Uterus (tissue), 4 donors: ENCODE results near the gene HEXIM1. TPM values are rescaled to one million over a fixed set of nuclear protein-coding genes. Genes with fewer than 3 reads are reported as not detected.

Experiments used
- DNase-seq, 2 donors: peaks; one replicate each; pipeline ENCODE4 v3.0.0-alpha.2; 2019 to 2020
- H3K27ac ChIP-seq, 2 donors: fragments of 200-600 bp; sonication (generic); 1 replicate in 1 of 2; 2 replicates in 1 of 2; pipeline ENCODE4 v1.5.1; 2016 to 2018
- H3K27me3 ChIP-seq, 2 donors: fragments of 200-600 bp; sonication (generic); one replicate each; pipeline ENCODE4 v1.5.1; 2018 to 2019; ENCODE audit warnings: control low read depth in 1 of 2
- H3K36me3 ChIP-seq, 2 donors: fragments of 200-600 bp; sonication (generic); one replicate each; pipeline ENCODE4 v1.5.1; 2019; ENCODE audit warnings: control low read depth in 1 of 2
- H3K4me1 ChIP-seq, 2 donors: fragments of 200-600 bp; sonication (generic); one replicate each; pipeline ENCODE4 v1.5.1; 2018 to 2019; ENCODE audit warnings: control low read depth in 1 of 2
- H3K4me3 ChIP-seq, 2 donors: fragments of 200-600 bp; sonication (generic); 1 replicate in 1 of 2; 2 replicates in 1 of 2; pipeline ENCODE4 v1.5.1; 2018 to 2019; ENCODE audit warnings: mild to moderate bottlenecking in 1 of 2
- H3K9me3 ChIP-seq, 2 donors: fragments of 200-600 bp; sonication (generic); one replicate each; pipeline ENCODE4 v1.5.1; 2019; ENCODE audit warnings: control low read depth in 1 of 2
- POLR2A ChIP-seq, 2 donors: fragments of 450-650 bp; IDR thresholded peaks; one replicate each; pipeline ENCODE4 v1.6.1; 2016; ENCODE audit warnings: antibody characterized with exemption in 2 of 2, mild to moderate bottlenecking in 1 of 2, moderate library complexity in 1 of 2
- intact Hi-C: fragments of 100-400 bp; cut with DNase I; formaldehyde crosslinking; loops from one replicate; pipeline ENCODE4 v1.15.1; 2023; ENCODE audit warnings: low total_unique reads
- total RNA-seq, 4 donors: library from RNA; depleted of rRNA in 3 of 4; stranded (reverse); fragments of >200 nt in 3 of 4; gene quantifications; one replicate each; pipeline versions ENCODE4 v1.1.0 to v1.2.4, GENCODE V29; 2014 to 2023
- TF ChIP-seq, protein P1 (sequence below), 4 experiments: fragments of 200-600 bp in 2 of 4; fragments of 450-650 bp in 2 of 4; sonication (generic) in 2 of 4; IDR thresholded peaks; one replicate each; pipeline ENCODE4 v1.5.1; 2016 to 2019; ENCODE audit warnings: antibody characterized with exemption in 4 of 4, mild to moderate bottlenecking in 2 of 4, moderate library complexity in 1 of 4
- donor health status: DM: yes; HTN: yes; CAD: no.

The HEXIM1 gene
- total RNA-seq, 4 donors from 2014 or later: 23.8 to 60.6 (median 26.7) TPM

DNA sequence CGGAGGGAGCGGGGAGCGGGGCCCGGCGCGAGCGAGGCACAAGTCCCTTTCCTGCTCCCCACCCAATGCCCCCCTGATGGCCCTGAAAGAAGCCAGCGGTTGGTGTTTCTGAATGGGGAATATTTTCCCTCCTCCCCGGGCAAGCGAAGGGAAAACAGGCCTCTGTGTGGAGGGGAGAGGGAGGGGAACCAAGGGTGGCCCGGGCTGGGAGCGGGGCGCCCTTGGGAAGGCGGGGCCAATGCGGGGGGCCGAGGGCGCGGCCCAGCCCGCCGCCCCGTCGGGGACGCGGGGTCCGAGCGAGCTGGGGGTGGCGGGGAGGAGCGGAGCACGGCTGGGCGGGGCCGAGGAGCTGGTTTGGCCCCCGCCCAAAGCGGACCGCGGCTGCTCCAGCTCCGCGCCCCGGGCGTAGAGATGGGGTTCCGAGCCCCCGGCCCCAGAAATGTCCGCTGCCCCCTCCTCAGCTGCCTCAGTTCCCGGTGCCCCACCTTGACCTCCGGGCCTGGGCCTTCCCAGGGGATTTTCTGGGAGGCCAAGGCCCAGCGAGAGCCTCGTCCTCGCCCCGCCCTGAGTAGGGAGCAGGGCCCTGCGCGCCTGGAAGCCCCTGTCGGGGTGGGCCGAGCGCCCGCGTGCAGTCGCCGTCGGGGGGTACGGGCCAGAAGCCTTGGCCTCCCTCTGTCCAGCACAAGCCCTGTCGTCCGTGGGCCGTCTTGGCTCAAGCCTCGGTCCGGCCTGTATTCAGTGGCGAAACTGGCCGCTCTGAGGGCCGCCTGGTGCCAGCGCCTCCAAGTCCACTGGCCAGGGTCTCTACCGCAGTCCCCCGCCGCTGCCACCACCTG, 3.9 kb upstream of the HEXIM1 start:
- DNase-seq: peak; percentile 67 to 79
- H3K27me3 ChIP-seq: no peaks in the 10 kb centered on the region
- peak overlapping the region; percentile 33 to 46 for H3K4me3 ChIP-seq
- no peaks in the 10 kb centered on the region for H3K9me3 ChIP-seq
- peaks cover 5 to 7% of the 10 kb centered on the region in 2 donors for H3K4me1 ChIP-seq
- intact Hi-C loops: no loop called here
- TF ChIP-seq POLR2A (IDR thresholded peaks at IDR 0.05): no peak
- TF ChIP-seq, protein P1, sequence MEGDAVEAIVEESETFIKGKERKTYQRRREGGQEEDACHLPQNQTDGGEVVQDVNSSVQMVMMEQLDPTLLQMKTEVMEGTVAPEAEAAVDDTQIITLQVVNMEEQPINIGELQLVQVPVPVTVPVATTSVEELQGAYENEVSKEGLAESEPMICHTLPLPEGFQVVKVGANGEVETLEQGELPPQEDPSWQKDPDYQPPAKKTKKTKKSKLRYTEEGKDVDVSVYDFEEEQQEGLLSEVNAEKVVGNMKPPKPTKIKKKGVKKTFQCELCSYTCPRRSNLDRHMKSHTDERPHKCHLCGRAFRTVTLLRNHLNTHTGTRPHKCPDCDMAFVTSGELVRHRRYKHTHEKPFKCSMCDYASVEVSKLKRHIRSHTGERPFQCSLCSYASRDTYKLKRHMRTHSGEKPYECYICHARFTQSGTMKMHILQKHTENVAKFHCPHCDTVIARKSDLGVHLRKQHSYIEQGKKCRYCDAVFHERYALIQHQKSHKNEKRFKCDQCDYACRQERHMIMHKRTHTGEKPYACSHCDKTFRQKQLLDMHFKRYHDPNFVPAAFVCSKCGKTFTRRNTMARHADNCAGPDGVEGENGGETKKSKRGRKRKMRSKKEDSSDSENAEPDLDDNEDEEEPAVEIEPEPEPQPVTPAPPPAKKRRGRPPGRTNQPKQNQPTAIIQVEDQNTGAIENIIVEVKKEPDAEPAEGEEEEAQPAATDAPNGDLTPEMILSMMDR (IDR thresholded peaks at IDR 0.05): no peak
- H3K27ac ChIP-seq: peak overlapping the region; percentile 94 to 99
- H3K36me3 ChIP-seq: no peaks in the 10 kb centered on the region

DNA sequence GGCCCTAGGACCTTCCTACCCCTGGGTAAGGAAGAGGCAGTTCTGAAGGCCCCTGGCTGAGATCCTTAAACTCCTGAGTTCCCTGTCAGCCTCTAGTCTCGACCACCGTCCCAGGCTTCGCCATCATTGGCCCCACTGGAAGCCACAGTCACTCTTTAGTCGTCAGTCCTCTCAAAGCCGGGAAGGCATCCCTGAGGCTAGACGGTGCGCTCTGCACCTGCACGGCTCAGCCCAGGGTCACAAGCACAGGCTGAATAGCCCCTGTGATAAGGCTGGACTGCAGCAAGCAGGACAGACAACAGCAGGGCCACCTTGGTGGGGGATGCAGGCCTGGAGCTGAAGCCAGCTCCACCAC, 3.3 kb upstream of the HEXIM1 start:
- Histone ChIP-seq H3K9me3 (no peaks in the 10 kb centered on the region), H3K27me3 (no peaks in the 10 kb centered on the region), H3K27ac (peak overlapping the region; percentile 94 to 99), H3K4me1 (peaks cover 5 to 7% of the 10 kb centered on the region in 2 donors), H3K36me3 (no peaks in the 10 kb centered on the region), H3K4me3 (peak overlapping the region; percentile 33 to 46)
- no peak for TF ChIP-seq POLR2A (IDR thresholded peaks at IDR 0.05)
- TF ChIP-seq, protein P1 (IDR thresholded peaks at IDR 0.05): no peak
- peak in 1 of 2 donors; percentile 32 for DNase-seq
- intact Hi-C loops: no loop called here

DNA sequence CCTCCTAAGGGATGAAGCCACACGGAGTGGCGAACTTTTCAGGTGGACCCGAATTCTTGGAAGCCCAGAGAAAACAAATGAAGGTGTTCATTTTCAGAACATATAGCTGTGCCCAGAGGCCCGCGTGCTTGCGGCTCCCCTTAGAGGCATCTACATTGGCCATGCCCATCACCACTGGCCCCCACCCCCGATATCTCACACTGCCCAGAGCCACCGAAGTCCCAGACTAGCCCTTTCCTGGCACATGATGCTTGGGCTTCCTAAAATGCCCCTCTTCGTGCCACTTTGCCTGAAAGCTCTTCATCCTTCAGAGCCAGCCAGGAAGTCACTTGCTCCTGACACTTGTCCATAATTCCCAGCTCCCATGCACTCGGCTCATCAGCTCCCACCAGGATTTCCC, 2.1 kb upstream of the HEXIM1 start:
- no peak for TF ChIP-seq POLR2A (IDR thresholded peaks at IDR 0.05)
- TF ChIP-seq, protein P1 (IDR thresholded peaks at IDR 0.05): no peak
- Histone ChIP-seq H3K4me3 (no peak overlapping the region), H3K4me1 (peaks cover 7% of the 10 kb centered on the region in 2 donors), H3K36me3 (no peaks in the 10 kb centered on the region), H3K27ac (peak overlapping the region; percentile 99), H3K27me3 (no peaks in the 10 kb centered on the region), H3K9me3 (no peaks in the 10 kb centered on the region)
- intact Hi-C loops: no loop called here
- no peak for DNase-seq

DNA sequence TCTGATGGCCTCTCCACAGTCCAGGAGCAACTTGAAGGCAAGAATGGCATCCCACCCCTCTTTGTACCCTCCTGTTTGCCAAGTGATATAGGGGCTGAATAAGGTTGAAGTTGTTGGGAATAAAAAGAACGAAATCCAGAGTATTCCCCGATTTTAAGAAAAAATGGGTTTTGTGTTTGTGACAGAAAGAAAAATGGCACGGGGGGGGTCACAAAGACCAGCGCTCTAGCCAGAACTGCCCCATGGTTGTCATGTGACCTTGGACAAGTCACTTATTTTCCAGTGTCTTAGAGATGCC, 1.7 kb upstream of the HEXIM1 start:
- no peak for DNase-seq
- peaks cover 7 to 8% of the 10 kb centered on the region in 2 donors for H3K4me1 ChIP-seq
- intact Hi-C loops: no loop called here
- peak overlapping the region in 1 of 2 donors; percentile 74 for H3K4me3 ChIP-seq
- TF ChIP-seq POLR2A (IDR thresholded peaks at IDR 0.05): no peak
- TF ChIP-seq, protein P1 (IDR thresholded peaks at IDR 0.05): no peak
- peak overlapping the region; percentile 99 for H3K27ac ChIP-seq
- H3K9me3 ChIP-seq: no peaks in the 10 kb centered on the region
- H3K36me3 ChIP-seq: no peaks in the 10 kb centered on the region
- no peaks in the 10 kb centered on the region for H3K27me3 ChIP-seq

DNA sequence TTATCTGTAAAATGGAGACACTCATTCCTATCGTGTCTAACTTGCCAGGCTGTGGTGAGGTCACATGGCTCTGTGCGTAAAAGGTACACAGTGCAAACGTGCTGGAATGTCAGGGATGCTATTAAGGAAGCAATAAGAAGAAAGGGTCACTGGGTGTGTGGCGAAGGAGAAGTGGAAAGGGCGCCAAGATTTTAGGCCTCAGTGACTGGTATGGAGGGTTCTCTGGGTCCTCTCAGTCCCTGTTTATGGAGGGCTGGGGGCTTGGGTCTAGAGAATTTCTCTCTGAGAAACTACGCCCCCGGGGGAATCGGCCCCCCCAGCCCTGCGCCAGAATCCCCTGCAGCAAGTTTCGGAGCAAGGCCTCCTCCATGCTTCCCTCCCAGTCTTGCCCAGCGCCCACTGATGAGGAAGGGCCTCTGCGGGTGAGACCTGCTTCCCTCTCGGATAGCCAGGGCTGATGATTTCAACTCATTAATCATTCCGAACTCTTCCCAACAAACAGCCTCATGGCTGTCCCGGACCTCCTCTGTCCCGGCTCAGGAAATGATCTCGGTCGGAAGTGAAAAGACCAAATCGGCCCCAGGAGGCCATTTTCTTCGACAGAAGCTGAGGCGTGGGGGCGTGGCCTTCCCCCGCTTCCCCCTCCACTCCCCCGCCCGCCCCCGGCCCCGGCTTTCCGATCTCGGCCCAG, 1.2 kb upstream of the HEXIM1 start:
- Histone ChIP-seq H3K9me3 (no peaks in the 10 kb centered on the region), H3K4me1 (peaks cover 7 to 8% of the 10 kb centered on the region in 2 donors), H3K36me3 (no peaks in the 10 kb centered on the region), H3K4me3 (peak overlapping the region; percentile 74 to 76), H3K27me3 (no peaks in the 10 kb centered on the region), H3K27ac (peak overlapping the region; percentile 99)
- intact Hi-C loops: no loop called here
- TF ChIP-seq, protein P1 (IDR thresholded peaks at IDR 0.05): no peak
- peak in 1 of 2 donors; percentile 3 for TF ChIP-seq POLR2A (IDR thresholded peaks at IDR 0.05)
- peak in 1 of 2 donors; percentile 67 for DNase-seq
